Measurements from ENCODE around the gene MACROD2. TPM values are rescaled to one million over a fixed set of nuclear protein-coding genes. Genes with fewer than 3 reads are reported as not detected.

MACROD2 gene
- polyA plus RNA-seq, 2 of the 4 experiments (the other 2 are of a cell fraction): 0.96 to 1.3 TPM

DNA sequence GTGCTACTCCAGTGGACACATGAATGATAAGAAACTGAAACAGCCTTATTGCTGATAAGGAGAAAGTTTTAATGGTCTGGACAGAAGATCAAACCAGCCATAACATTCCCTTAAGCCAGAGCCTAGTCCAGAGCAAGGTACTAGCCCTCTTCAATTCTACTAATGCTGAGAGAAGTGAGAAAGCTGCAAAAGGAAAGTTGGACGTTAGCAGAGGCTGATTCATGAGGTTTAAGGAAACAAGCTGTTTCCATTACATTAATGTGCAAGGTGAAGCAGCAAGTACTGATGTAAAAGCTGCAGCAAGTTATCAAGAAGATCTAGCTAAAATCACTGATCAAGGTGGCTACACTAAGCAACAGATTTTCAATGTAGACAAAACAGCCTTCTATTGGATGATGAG lies 1943.5 kb downstream of the MACROD2 start:
- peaks cover 3% of the 10 kb centered on the region; the same call in 1 of the 3 replicates for H3K9me3 ChIP-seq
- POLR2A ChIA-PET: no interaction called here
- CTCF ChIA-PET: no interaction called here
- no peak for ATAC-seq
- no peaks in the 10 kb centered on the region for H3K4me1 ChIP-seq
- FAIRE-seq: peak; percentile 67
- no peak for DNase-seq (ENCODE audit: low read depth in 1 of 2, low spot score in 1 of 2)
- WGBS (ENCODE audit: missing lambda C conversion rate): 0% methylated on average over 1 of the region's 1 CpG
- H3K27ac ChIP-seq: no peak overlapping the region
- no peak overlapping the region for H3K4me3 ChIP-seq
- TF ChIP-seq GATA3 (IDR thresholded peaks at IDR 0.05; ENCODE audit: borderline replicate concordance) (no peak), ELK1 (IDR thresholded peaks at IDR 0.05; ENCODE audit: low read depth, low read length) (no peak), ZSCAN20 (CRISPR knock-in tag; IDR thresholded peaks at IDR 0.05) (no peak)
- TF ChIP-seq, protein P1, sequence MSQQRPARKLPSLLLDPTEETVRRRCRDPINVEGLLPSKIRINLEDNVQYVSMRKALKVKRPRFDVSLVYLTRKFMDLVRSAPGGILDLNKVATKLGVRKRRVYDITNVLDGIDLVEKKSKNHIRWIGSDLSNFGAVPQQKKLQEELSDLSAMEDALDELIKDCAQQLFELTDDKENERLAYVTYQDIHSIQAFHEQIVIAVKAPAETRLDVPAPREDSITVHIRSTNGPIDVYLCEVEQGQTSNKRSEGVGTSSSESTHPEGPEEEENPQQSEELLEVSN (IDR thresholded peaks at IDR 0.05; ENCODE audit: borderline replicate concordance, low read depth): no peak
- TF ChIP-seq, protein P2, sequence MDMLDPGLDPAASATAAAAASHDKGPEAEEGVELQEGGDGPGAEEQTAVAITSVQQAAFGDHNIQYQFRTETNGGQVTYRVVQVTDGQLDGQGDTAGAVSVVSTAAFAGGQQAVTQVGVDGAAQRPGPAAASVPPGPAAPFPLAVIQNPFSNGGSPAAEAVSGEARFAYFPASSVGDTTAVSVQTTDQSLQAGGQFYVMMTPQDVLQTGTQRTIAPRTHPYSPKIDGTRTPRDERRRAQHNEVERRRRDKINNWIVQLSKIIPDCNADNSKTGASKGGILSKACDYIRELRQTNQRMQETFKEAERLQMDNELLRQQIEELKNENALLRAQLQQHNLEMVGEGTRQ (IDR thresholded peaks at IDR 0.05): no peak
- no peak overlapping the region for H3K4me2 ChIP-seq

DNA sequence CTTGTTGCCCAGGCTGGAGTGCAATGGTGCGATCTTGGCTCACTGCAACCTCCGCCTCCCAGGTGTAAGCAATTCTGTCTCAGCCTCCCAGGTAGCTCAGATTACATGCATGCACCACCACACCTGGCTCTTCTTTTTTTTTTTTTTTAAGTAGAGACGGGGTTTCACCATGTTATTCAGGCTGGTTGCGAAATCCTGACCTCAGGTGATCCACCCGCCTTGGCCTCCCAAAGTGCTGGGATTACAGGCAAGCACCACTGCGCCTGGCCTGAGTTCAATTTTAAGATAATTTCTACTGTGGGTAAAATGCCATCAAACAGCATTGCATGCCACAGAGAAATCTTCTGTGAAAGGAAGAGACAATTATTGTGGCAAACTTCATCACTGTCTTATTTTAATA lies 1944.8 kb downstream of the MACROD2 start:
- 45% methylated on average over 6 of the region's 6 CpGs for WGBS (ENCODE audit: missing lambda C conversion rate)
- CTCF ChIA-PET: no interaction called here
- no peak for ATAC-seq
- DNase-seq (ENCODE audit: low read depth in 1 of 2, low spot score in 1 of 2): no peak
- FAIRE-seq: no peak
- no peak overlapping the region for H3K4me3 ChIP-seq
- H3K27ac ChIP-seq: no peak overlapping the region
- POLR2A ChIA-PET: no interaction called here
- TF ChIP-seq HOXA7 (CRISPR knock-in tag; IDR thresholded peaks at IDR 0.05) (no peak), KDM5A (IDR thresholded peaks at IDR 0.05) (no peak), CHD2 (IDR thresholded peaks at IDR 0.05; ENCODE audit: low read length, partially characterized antibody) (no peak), POLR2AphosphoS2 (conservative IDR thresholded peaks at IDR 0.05; ENCODE audit: low read length) (no peak), BHLHE40 (IDR thresholded peaks at IDR 0.05; ENCODE audit: low read depth, low read length) (no peak), NFE2L2 (conservative IDR thresholded peaks at IDR 0.05; ENCODE audit: low read length) (no peak)
- H3K4me1 ChIP-seq: no peaks in the 10 kb centered on the region
- peaks cover 3% of the 10 kb centered on the region; the same call in 1 of the 3 replicates for H3K9me3 ChIP-seq
- no peak overlapping the region for H3K4me2 ChIP-seq

- DNase-seq (ENCODE audit: low read depth in 1 of 2, low spot score in 1 of 2): no peak
- Histone ChIP-seq H3K9me3 (peaks cover 3% of the 10 kb centered on the region; the same call in 1 of the 3 replicates), H3K4me1 (no peaks in the 10 kb centered on the region), H3K27ac (no peak overlapping the region), H3K4me3 (no peak overlapping the region), H3K4me2 (no peak overlapping the region)
- WGBS (ENCODE audit: missing lambda C conversion rate): 0% methylated on average over 1 of the region's 1 CpG
- POLR2A ChIA-PET: interaction anchor here (0.6 kb wide), 1 partner anchor 632 kb away, joined by 11 read pairs; no protein-coding TSS in a partner anchor
- no peak for ATAC-seq
- TF ChIP-seq, protein P3, sequence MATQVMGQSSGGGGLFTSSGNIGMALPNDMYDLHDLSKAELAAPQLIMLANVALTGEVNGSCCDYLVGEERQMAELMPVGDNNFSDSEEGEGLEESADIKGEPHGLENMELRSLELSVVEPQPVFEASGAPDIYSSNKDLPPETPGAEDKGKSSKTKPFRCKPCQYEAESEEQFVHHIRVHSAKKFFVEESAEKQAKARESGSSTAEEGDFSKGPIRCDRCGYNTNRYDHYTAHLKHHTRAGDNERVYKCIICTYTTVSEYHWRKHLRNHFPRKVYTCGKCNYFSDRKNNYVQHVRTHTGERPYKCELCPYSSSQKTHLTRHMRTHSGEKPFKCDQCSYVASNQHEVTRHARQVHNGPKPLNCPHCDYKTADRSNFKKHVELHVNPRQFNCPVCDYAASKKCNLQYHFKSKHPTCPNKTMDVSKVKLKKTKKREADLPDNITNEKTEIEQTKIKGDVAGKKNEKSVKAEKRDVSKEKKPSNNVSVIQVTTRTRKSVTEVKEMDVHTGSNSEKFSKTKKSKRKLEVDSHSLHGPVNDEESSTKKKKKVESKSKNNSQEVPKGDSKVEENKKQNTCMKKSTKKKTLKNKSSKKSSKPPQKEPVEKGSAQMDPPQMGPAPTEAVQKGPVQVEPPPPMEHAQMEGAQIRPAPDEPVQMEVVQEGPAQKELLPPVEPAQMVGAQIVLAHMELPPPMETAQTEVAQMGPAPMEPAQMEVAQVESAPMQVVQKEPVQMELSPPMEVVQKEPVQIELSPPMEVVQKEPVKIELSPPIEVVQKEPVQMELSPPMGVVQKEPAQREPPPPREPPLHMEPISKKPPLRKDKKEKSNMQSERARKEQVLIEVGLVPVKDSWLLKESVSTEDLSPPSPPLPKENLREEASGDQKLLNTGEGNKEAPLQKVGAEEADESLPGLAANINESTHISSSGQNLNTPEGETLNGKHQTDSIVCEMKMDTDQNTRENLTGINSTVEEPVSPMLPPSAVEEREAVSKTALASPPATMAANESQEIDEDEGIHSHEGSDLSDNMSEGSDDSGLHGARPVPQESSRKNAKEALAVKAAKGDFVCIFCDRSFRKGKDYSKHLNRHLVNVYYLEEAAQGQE (IDR thresholded peaks at IDR 0.05): no peak
- TF ChIP-seq ZSCAN20 (CRISPR knock-in tag; IDR thresholded peaks at IDR 0.05): no peak
- CTCF ChIA-PET: no interaction called here
- FAIRE-seq: no peak
Measured at GRCh38 chr20:15942130-15942529, 1946.8 kb downstream of the MACROD2 start.

GRCh38 chr20:15945289-15945688 lies 1950.0 kb downstream of the MACROD2 start:
- DNase-seq (ENCODE audit: low read depth in 1 of 2, low spot score in 1 of 2): no peak

More at GRCh38 chr20:15945289-15945688, 1950.0 kb downstream of the MACROD2 start:
- H3K4me3 ChIP-seq: no peak overlapping the region
- no peaks in the 10 kb centered on the region for H3K4me1 ChIP-seq
- H3K4me2 ChIP-seq: no peak overlapping the region
- ChIA-PET CTCF (no interaction called here), POLR2A (no interaction called here)
- no peak for TF ChIP-seq CEBPB (IDR thresholded peaks at IDR 0.05)
- TF ChIP-seq HMGXB4 (CRISPR knock-in tag; IDR thresholded peaks at IDR 0.05; ENCODE audit: borderline replicate concordance): no peak
- TF ChIP-seq CHD2 (IDR thresholded peaks at IDR 0.05; ENCODE audit: low read length, partially characterized antibody): no peak
- no peak for TF ChIP-seq HOXB5 (CRISPR knock-in tag; IDR thresholded peaks at IDR 0.05)
- TF ChIP-seq HEYL (CRISPR knock-in tag; IDR thresholded peaks at IDR 0.05): no peak
- TF ChIP-seq RNF2 (IDR thresholded peaks at IDR 0.05; ENCODE audit: borderline replicate concordance, low read depth): no peak
- TF ChIP-seq TP53 (CRISPR knock-in tag; IDR thresholded peaks at IDR 0.05): no peak
- TF ChIP-seq CHD4 (IDR thresholded peaks at IDR 0.05; ENCODE audit: borderline replicate concordance): no peak
- TF ChIP-seq ATOH8 (CRISPR knock-in tag; IDR thresholded peaks at IDR 0.05; ENCODE audit: low read depth): no peak
- TF ChIP-seq MYC (IDR thresholded peaks at IDR 0.05; ENCODE audit: borderline replicate concordance, low read length): no peak
- TF ChIP-seq KDM5A (IDR thresholded peaks at IDR 0.05): no peak
- no peak for TF ChIP-seq KDM1A (IDR thresholded peaks at IDR 0.05; ENCODE audit: low read depth)
- no peak for ATAC-seq
- H3K27ac ChIP-seq: no peak overlapping the region
- peak; percentile 36 for FAIRE-seq
- no peaks in the 10 kb centered on the region for H3K9me3 ChIP-seq

All from A549 (cell line).